COLO668 (cell line): ENCODE results near the gene ADGRL2.

Experiments
- DNase-seq: peaks from one replicate; lab custom pipeline; 2025; ENCODE audit not compliant: unreplicated experiment; lab: John Stamatoyannopoulos, UW

The ADGRL2 gene

GRCh38 chr1:81800695-81801650 is at the start of gene ADGRL2:
TSS of gene ADGRL2 (plus strand) at chr1:81800934. CDS start at chr1:81836985, 36,051 bp downstream.
- peak; percentile 91 for DNase-seq

GRCh38 chr1:81752840-81753239 is 47.9 kb upstream of the ADGRL2 start:
- no peak for DNase-seq

- no peak for DNase-seq
Measured at GRCh38 chr1:81754424-81754823, 46.3 kb upstream of the ADGRL2 start.

- no peak for DNase-seq
Measured at GRCh38 chr1:81756872-81757271, 43.9 kb upstream of the ADGRL2 start.

- DNase-seq: no peak
Measured at GRCh38 chr1:81757398-81758020, 43.2 kb upstream of the ADGRL2 start.

- DNase-seq: no peak
Measured at GRCh38 chr1:81758181-81758580, 42.6 kb upstream of the ADGRL2 start.

- DNase-seq: no peak
Measured at GRCh38 chr1:81760477-81761097, 40.1 kb upstream of the ADGRL2 start.

- no peak for DNase-seq
Measured at GRCh38 chr1:81775510-81775909, 25.2 kb upstream of the ADGRL2 start.

GRCh38 chr1:81780705-81781454 is 19.9 kb upstream of the ADGRL2 start:
- no peak for DNase-seq

- no peak for DNase-seq
Measured at GRCh38 chr1:81781749-81782148, 19.0 kb upstream of the ADGRL2 start.

- no peak for DNase-seq
Measured at GRCh38 chr1:81792184-81792583, 8.6 kb upstream of the ADGRL2 start.

- no peak for DNase-seq
Measured at GRCh38 chr1:81797701-81798100, 3.0 kb upstream of the ADGRL2 start.

- peak; percentile 63 for DNase-seq
Measured at GRCh38 chr1:81799939-81800694, 617 bp upstream of the ADGRL2 start.

- DNase-seq: peak; percentile 86
Measured at GRCh38 chr1:81801651-81802456, 1.1 kb downstream of the ADGRL2 start.

GRCh38 chr1:81802457-81802706 is 1.6 kb downstream of the ADGRL2 start:
- no peak for DNase-seq

- DNase-seq: peak; percentile 90
Measured at GRCh38 chr1:81802707-81803430, 2.1 kb downstream of the ADGRL2 start.

GRCh38 chr1:81803431-81804110 is 2.8 kb downstream of the ADGRL2 start:
- no peak for DNase-seq

GRCh38 chr1:81804312-81804711 is 3.6 kb downstream of the ADGRL2 start:
- DNase-seq: no peak
